Measurements from ENCODE around the gene LTBP4.

LTBP4 gene

GRCh38 chr19:40666803-40667438, 65.8 kb downstream of the LTBP4 start:
- no peak for TF ChIP-seq CTCF (IDR thresholded peaks at IDR 0.05)
- TF ChIP-seq ZFX (IDR thresholded peaks at IDR 0.05; ENCODE audit: borderline replicate concordance), result no peak
- no peak overlapping the region for H3K27ac ChIP-seq

DNA sequence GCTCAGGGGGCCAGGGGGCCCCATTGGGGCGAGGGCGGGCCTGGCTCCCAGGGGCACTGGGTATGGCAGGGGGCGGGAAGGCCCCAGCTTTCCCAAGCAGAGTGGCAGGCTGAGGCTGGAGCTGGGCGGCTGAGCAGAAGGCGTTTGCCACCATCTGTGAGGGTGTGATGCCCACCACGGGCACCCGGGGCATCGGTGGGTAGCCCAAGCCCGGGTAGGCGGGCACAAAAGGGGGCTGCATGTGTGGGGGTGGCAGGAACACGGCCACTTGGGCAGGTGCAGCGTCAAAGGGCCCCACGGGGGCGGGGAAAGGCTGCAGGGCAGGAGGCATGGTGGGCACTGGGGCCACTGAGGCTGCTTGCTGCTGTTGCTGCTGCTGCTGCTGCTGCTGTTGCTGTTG, 66.4 kb downstream of the LTBP4 start:
- no peak for TF ChIP-seq CTCF (IDR thresholded peaks at IDR 0.05)
- no peak for TF ChIP-seq ZFX (IDR thresholded peaks at IDR 0.05; ENCODE audit: borderline replicate concordance)
- no peak overlapping the region for H3K27ac ChIP-seq

DNA sequence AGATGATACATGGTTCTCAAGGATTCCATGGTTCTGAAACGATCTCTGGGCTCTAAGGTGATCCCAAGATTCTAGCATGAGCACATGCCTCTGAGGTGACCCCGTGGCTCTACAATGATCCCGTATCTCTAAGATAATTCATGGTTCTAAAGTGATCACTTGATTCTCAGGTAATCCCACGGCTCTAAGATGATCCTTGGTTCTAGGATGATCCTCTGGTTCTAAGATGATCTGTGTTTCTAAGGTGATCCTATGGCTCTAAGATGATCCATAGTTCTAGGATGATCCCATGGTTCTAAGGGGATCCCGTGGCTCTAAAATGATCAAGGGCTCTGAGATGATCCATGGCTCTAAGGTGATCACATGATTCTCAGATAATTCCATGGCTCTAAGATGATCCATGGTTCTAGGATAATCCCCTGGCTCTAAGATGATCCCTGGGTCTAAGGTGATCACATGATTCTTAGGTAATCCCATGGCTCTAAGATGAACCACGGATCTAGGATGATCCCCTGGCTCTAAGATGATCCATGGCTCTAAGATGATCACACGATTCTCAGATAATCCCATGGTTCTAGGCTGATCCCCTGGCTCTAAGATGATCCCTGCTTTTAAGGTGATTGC, 67.9 kb downstream of the LTBP4 start:
- no peak overlapping the region for H3K27ac ChIP-seq
- TF ChIP-seq ZFX (IDR thresholded peaks at IDR 0.05; ENCODE audit: borderline replicate concordance), result no peak
- TF ChIP-seq CTCF (IDR thresholded peaks at IDR 0.05), result no peak

DNA sequence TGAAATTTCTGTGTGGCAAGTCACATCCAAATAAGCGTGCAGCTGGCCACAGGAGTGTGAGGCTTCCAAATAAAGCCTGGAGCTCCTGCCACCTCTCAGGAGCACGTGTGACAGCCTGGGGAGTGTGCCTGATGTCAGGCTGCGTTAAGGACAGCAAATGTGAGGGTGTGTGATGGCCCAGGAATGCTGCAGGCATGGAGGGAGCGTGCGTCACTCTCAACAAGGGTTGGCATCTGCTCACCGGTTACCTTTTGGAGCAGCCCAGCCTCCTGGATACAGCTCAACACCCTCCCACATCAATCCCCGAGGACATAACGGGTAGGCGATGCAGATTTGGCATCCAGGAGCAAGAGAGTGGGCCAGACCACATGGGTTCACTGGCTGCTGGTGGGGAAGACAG, 70.2 kb downstream of the LTBP4 start:
- TF ChIP-seq CTCF (IDR thresholded peaks at IDR 0.05), result no peak
- no peak for TF ChIP-seq ZFX (IDR thresholded peaks at IDR 0.05; ENCODE audit: borderline replicate concordance)
- no peak overlapping the region for H3K27ac ChIP-seq

DNA sequence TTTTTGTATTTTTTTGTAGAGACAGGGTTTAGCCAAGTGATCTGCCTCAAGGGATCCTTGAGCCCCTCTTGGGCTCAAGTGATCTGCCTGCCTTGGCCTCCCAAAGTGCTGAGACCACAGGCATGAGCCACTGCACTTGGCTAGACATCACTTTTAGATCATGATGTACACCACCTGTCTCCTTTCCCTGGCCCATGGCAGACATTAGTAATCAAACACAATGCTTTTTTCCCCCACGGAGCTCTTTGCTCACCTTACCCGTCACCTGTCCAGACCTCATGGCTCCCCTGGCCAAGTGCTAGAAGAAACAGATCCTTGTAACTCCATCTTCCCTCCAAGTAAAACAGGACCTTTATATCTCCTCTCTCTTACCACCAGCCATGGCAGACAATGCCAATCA, 70.9 kb downstream of the LTBP4 start:
- TF ChIP-seq CTCF (IDR thresholded peaks at IDR 0.05), result no peak
- no peak for TF ChIP-seq ZFX (IDR thresholded peaks at IDR 0.05; ENCODE audit: borderline replicate concordance)
- H3K27ac ChIP-seq, result no peak overlapping the region

- no peak overlapping the region for H3K27ac ChIP-seq
- no peak for TF ChIP-seq ZFX (IDR thresholded peaks at IDR 0.05; ENCODE audit: borderline replicate concordance)
Measured at GRCh38 chr19:40672573-40673299, 71.6 kb downstream of the LTBP4 start.

- H3K27ac ChIP-seq, result no peak overlapping the region
Measured at GRCh38 chr19:40673397-40673796, 72.2 kb downstream of the LTBP4 start.

More at GRCh38 chr19:40673397-40673796, 72.2 kb downstream of the LTBP4 start:
- TF ChIP-seq CTCF (IDR thresholded peaks at IDR 0.05), result no peak
- no peak for TF ChIP-seq ZFX (IDR thresholded peaks at IDR 0.05; ENCODE audit: borderline replicate concordance)
